ENCODE data around the gene C2CD4B.

Gene C2CD4B

GRCh38 chr15:62115847-62116246 is 49.2 kb downstream of the C2CD4B start:
- no peak for DNase-seq
